ENCODE measurements around the gene TAS1R2.
"Not testable (repeated sequence)": the region's sequence is repeated elsewhere in the genome, so short reads cannot be mapped to it uniquely, and the experiment has no call there.

The TAS1R2 gene

DNA sequence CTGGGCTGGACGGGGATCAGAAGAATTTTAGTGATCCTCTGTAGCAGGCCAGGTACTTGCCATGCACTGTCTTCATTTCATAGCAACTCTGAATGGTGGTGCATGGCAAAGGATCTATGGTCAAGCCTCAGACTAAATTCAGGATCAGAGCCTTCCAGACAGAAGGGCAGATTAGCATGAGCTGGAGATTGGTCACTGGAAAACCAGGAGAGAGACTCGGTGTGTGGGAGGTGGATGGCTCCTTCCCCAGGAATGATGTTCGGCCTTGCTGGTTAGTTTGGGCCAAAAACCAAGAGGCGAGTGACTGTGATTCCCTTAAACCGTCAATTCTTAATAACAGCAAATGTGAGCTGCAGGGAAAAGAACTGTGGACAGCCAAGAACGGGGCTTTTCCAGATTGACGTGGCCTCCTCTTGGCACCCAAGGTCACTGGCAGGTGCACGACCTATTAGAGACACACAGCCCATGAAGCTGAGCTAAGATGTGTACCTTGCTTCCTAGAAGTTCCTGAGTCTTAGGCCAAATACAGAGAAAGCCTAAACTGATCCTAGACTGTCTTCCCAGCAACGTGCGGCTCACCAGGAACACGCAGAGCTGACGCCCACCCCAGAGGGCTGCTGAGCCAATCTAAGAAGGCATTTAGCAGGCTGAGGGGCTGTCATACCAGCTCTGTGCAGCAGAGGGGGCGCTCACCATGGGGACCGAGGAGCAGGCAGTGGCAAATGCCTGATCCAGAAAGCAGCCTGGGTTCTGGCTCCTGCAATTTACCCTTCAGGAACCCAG lies 24.4 kb upstream of the TAS1R2 start:
- DNase-seq (ENCODE audit: low read depth in 3 of 3), result peak; percentile 46 to 75 (median 54)

DNA sequence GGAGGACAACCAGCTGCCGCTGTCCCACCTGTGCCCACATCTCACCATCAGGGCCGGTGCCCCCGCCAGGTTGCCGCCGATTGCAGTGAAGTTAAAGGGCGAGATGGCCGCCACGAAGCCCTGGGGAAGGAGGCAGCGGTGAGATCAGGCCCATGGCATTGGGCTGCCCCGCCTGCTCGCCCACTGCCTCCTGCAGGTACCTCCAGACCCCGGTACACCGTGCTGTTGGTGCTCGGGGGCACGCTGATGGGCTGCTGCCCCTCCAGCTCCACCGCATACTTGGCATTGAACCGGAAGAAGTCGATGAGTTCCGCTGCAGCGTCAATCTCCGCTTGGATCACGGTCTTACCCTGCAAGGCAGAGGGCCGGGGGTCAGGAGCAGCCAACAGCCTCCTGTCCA lies 23.6 kb upstream of the TAS1R2 start:
- DNase-seq (ENCODE audit: low read depth in 3 of 3), result no peak

DNA sequence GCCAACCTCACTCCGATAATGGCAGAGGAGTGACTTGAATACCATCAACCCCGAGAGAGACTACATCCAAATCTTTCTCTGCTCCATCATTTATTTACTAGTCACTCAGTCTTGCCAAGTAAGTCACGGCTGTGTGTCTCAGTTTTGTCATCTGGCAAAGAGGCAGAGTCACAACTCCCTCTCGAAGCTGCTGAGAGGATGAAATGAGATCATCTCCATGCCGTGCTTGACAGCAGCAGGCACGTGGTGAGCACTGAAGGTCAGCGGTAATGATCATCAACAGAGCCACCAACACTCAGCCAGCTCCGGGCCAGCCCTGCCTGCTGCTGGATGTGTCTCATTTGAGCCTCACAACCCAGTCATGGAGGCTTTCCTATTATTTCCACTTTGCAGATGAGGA lies 23.0 kb upstream of the TAS1R2 start:
- no peak for DNase-seq (ENCODE audit: low read depth in 3 of 3)

DNA sequence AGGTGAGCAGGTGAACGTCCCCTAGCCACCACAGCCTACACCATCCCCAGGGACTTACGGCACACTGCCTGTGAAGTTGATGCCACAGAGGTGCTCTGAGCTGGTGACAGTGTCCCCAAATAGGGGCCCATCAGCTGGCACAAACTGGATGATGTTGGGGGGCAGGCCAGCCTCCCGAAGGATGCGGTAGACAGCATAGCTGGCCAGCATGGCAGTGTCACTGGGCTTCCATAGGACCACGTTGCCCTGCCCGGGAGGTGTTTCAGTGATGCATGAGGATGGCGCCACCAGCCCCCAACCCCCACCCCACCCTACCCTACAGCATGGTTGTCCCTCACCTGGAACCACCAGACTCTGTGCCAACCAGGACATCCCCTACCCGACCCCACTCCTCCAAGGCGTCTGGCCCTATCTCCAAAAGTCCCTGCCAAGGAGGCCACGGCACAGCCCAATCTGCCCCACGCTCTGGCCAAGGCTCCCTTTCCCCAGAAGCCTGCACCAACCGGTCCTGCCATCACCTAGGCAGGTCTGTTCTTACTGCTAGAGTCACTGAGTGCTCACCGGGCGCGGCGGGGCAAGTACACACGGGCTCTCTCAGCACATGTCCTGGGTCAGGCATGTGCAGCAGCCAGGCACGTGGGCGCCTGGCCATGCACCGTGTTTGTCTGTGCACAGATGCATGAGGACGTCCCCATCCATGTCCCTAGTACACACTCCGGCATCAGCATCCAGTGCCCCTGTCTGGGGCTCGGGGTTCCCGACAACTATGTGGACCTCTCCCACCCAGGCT lies 22.4 kb upstream of the TAS1R2 start:
- no peak for DNase-seq (ENCODE audit: low read depth in 3 of 3)

DNA sequence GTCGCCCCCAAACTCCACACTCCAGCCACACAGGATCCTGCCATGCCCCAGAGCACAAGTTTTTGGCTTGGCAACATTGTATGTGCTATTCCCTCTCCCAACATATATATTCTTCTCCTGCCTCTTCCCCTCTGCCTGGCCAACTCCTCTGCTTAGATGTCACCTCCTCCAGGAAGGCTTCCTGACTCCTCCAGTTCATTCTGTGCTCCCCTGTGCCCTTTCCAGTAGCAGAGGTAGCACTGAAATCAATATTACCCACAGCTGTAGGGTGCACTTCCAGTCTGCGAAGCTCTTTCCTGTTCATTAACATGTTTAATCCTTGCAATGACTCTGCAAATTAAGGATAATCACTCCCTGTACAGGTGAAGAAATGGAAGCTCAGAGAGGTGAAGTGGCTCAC lies 21.7 kb upstream of the TAS1R2 start:
- DNase-seq (ENCODE audit: low read depth in 3 of 3), result no peak

DNA sequence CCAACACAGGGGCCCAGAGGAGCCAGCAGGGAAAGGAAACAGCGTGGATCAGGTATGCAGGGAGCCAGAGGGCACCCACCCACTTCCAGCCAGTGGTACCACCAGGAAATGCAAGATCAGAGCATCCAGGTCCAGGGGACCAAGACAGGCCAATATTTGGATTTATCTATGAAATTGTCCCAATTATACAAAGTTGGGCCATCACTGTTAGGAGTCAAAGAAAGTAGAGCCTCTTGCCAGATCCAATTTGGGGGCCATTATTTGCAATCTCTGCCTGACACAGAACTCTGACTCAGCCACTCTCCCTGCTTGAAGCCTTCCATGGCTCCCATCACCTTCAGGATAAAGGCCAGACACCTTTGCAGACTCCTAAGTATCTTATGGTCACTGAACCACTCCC lies 21.1 kb upstream of the TAS1R2 start:
- DNase-seq (ENCODE audit: low read depth in 3 of 3), result no peak

DNA sequence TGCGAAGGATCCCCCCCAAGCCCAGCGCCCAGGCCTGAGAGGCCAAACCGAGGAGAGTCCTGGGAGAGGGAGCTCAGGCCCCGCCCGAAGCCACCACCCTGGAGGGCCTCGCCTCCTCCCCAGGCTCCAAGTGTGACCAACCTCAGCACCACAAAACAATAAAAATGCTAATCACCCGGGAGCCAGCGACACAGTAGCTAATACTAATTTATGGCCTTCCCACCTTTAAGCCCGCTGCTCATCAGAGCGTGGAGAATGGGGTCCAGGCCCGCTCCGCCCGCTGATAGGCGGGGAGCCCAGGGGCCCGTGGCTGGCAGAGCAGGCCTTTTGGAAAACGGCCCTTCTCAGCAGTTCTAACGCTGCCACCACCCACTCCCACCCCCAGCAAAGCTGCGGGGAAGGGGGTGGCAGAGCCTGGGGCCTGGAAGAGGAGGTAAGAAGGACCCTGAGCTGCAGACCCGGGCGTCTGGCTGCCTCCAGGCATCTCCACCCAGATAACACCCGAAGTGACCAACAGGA lies 20.4 kb upstream of the TAS1R2 start:
- no peak for DNase-seq (ENCODE audit: low read depth in 3 of 3)

DNA sequence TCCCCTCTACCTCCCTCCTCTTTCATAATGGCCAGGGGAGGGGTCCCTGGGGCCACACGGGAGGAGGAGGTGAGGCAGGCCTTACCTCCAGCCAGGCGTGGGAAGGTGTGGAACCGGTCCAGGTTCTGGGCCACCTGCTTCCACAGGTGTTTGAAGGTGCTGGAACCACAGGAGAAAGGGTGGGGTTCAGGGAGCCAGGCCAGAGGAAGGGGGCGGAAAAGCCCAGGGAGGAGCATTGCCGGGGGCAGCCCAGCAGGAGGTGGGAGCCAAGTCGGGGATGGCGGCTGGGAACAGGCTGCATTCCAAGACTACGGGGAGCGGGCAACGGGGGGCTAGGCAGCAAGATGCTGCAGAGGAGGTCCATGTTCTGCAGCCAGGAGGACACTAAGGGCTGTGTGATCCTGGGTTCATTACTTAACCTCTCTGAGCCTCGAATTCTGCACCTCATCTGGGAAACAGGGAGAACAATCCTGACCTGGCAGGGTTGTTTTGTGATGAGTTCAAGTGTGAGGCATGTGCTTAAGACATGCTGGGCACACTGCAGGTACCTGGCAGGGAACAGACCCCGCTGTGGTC lies 19.8 kb upstream of the TAS1R2 start:
- no peak for DNase-seq (ENCODE audit: low read depth in 3 of 3)

DNA sequence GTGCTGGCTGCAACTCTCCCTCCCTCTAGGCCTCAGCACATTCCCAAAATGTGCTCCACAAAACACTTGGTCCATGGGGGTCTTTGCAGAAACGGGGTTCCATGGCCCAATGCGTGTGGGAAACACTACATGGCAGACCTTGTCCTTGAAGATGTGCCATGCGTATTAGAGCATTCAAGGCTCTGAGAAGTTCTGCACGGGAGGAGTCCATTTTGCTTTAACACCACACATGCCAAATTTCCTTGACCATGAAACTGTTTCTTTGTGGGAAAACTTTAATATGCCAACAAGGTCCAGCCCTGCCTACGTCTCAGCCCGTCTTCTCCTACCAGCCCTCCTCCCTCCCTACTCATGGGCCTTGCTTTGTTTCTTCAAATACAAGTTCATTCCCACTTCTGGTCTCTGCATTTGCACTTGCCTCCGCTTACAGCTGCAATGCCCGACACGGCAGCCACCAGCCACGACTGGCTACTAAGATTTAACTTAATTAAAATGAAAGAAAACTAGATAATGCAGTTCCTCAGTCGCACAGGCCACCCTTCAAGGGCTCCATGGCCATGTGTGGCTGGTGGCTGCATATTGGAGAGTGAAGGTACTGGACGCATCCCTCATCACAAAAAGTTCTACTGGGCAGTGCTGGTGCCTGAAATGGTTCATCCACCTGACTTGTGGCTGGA lies 19.2 kb upstream of the TAS1R2 start:
- no peak for DNase-seq (ENCODE audit: low read depth in 3 of 3)

DNA sequence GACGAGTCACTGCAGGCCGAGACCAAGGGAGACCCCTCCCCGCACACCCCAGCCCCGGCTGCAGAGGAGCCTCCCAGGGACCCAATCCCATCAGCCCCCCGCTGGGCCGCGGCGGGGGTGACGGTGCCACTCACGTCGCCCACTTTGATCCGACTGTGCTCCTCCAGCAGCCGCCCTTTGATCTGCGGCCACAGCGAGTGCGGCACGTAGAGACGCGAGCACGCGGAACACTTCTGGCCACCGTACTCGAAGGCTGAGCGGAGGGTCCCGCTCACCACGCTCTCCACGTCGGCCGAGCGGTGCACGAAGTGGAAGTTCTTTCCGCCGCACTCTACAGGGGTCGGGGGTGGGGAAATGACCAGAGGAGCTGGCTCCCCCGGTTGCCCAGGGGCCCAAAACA lies 17.8 kb upstream of the TAS1R2 start:
- DNase-seq (ENCODE audit: low read depth in 3 of 3), result no peak

DNA sequence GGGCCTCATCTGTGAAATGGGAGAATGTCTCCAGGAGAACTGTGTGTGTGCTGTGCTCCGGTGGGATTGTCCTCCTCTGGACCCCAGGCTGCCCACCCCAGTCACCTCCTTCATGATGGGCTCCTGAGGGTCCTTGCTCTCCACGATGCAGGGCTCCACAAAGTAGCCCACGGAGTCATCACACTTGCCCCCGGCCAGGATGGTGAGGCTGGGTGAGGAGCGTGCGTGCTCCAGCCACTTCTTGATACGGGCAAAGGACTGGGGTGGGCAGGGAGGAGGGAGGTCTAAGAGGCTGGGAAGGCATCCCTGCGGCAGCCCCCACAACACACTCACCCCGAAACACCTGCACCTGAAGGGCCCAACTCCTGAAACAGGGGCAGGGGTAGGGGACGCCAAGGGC lies 16.8 kb upstream of the TAS1R2 start:
- DNase-seq (ENCODE audit: low read depth in 3 of 3), result no peak

DNA sequence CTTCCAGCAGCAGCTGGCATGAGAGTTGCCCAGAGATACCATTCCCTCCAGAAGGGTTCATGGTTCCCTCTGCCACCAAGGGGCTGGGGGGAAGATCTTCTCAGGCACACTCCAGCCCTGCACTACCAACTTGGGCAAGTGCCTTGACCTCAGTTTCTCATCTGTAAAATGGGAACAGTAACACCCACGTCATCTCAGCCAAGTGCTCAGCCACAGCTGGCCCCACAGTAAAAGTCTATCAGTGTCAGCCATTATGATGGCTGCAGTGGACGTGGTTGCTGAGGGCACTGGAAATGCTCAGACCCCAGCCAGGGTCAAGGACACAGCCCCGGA lies 16.3 kb upstream of the TAS1R2 start:
- no peak for DNase-seq (ENCODE audit: low read depth in 3 of 3)

DNA sequence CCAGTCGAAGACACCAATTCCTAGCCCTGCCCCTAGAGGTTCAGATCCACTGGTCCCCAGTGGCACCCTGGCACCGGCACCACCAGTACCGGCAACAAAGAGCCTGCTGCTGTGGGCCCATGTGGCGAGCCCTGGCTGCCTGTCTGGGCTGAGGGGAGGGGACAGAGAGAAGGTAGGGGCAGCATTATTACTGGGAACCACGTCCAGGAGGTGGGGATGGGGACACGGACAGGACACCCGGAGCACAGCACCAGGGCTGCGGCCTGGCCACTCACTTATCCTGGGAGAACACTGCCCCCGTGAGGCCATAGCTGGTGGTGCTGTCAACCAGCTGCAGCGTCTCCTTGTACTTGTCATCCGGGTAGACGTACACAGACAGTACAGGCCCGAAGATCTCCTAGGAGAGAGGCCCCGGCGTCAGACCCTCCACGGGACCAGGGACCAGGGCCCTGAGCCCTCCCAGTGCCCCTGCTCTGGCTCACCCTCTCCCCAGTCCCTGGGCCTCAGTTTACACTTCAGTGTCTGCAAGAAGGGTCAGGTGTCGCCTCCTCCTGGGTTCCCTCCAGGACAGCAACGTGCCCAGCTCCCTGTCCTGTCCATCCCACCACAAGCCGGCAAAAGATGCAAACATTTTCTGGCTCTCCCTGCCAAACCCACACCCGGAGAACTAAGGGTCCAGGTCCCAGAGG lies 15.8 kb upstream of the TAS1R2 start:
- peak; percentile 44 to 78 (median 47) for DNase-seq (ENCODE audit: low read depth in 3 of 3)

DNA sequence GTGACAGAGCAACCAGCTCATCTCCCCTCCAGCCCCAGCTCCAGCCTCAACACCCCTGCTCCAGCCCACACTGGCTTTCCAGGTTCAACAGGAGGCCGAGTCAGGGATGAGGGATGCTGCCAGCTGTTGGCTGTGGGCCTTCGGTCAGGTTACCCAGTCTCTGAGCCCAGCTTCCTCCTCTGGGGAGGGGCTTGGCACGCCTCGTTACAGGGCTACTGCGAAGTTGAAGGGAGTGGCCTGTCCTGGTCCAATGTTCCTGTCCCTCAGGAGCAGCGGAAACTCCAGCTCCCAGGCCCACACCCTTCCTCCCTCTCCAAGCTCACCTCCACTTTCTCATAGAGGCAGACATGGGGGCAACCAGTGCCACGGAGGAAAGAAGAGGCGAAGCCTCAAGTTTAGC lies 15.1 kb upstream of the TAS1R2 start:
- DNase-seq (ENCODE audit: low read depth in 3 of 3), result no peak

DNA sequence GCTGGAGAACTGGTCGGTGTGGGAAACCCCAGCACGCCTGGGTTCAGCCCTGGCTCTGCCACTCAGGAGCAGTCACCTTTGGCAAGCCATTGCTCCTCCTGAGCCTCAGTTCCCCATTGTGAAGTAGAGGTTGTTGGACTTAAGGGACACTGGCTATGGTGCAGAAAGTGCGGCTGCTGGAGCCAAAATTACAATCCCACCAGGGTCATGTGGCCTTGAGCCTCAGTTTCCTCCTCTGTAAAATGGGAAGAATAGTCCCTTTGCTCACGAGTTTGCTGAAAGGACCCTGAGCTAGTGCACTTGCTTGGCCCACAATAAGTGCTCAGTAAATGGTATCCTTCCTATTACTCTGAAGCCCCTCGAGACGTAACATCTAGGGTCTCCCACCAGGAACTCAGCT lies 14.6 kb upstream of the TAS1R2 start:
- no peak for DNase-seq (ENCODE audit: low read depth in 3 of 3)

DNA sequence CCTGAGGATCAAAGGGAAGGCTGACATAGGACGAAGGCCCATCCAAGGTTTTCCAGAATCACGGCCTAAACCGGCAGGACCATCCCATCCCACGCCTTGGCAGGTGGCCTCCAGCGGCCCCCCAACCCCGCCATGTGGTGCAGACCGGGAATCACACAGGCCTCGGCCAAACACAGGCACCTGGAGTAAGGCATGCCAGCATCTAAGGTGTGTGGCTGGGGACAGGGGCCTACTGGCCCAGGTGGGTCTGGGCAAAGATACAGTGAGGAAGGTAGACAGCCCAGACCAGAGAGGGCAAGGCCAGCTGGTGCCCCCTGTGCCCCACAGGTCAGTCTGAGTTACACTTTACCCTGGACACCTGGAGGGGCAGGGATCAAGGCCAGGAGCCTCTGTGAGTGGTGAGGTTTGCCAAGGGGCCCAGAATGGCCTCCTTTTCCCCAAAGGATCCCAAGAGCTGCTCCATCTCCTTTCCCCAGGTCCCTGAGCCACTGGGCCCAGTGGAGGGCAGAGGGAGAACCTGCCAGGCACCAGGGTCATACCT lies 12.7 kb upstream of the TAS1R2 start:
- no peak for DNase-seq (ENCODE audit: low read depth in 3 of 3)

DNA sequence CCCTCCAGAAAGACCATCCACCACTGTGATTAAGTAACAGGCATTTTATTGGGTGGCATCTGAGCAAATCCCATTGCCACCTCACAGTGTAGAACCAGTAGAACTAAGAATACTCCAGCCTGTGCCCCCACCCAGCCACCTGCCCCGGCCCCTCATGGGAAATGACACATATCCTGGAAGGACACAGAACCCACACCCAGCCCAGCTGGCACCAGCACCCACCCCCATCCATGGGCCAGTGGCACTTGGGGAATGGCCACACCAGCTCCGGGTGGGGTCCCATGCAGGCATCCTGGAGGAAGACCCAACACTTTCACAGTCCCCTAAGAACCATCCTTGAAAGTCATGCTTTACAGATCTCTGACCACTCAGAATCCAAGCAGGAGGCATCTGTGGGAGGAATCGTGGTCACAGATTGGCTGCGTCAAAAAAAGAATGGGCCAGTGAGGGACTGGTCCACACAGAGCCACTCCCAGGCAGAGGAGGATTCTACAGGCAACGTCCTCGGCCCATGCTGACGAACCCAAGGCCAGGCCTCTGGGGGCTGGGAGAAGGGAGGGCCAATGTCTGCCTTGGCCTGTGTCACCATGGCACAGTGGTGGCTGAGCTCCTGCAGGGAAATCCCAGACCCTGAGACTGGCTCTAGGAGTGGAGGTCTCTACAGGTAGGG lies 12.1 kb upstream of the TAS1R2 start:
- DNase-seq (ENCODE audit: low read depth in 3 of 3), result no peak

DNA sequence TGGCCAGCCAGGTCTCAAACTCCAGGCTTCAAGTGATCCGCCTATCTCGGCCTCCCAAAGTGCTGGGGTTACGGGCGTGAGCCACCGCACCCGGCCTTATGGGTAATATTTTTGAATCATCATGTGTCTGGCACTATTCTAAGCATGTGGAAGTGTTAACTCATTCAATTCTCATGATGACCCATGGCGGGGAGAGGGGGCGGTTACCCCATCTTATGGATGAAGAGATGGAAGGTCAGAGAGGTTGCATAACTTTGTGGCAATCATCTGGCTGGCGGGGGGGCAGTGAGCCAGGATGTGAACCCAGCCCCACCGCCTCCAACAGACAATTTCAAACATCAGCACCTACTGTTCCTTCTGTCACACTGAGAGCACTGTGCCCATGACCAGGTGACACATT lies 11.5 kb upstream of the TAS1R2 start:
- DNase-seq (ENCODE audit: low read depth in 3 of 3), result no peak

DNA sequence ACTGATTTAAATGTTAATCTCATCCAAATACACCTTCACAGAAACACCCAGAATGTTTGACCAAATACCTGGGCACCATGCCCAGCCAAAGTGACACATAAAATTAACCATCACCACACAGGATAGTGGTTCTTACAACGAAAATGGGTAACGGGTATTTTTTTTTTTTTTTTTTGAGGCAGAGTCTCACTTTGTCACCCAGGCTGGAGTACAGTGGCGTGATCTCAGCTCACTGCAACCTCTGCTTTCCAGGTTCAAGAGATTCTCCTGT lies 11.1 kb upstream of the TAS1R2 start:
- DNase-seq (ENCODE audit: low read depth in 3 of 3), result not testable (repeated sequence)

DNA sequence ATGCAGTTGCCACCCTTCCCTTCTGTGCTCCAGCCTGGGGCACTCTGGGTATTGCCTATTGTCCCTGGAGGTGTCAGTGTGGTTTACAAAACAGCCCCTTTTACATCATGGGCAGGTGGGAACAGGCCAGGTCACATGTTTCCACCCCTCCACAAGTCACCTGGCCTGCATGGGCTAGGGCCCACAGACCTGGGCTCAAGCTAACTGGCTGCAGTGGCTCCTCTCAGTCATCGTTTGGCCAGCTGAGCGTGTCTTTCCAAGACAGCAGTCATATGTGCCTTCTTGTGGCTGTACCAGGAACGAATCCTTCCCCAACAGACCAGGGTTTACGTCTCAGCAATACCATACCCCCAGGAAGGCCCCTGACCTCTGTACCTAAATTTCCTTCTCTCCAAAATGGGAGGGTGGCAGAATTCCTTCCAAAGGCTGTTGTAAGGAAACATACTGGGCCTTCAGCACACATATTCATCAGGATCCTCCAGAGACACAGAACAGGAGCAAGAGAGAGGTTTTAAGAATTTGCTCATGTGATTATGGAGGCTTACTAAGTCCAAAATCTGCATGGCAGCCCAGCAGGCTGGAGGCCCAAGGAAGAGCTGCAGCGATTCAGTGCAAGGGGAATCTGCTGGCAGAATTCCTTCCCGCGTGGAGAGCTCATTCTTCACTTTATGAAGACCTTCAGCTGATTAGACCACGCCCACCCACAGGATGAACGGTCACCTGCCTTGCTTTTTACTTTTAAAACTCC lies 10.6 kb upstream of the TAS1R2 start:
- no peak for DNase-seq (ENCODE audit: low read depth in 3 of 3)
